Measurements from ENCODE around the gene UNC119B.

The UNC119B gene

DNA sequence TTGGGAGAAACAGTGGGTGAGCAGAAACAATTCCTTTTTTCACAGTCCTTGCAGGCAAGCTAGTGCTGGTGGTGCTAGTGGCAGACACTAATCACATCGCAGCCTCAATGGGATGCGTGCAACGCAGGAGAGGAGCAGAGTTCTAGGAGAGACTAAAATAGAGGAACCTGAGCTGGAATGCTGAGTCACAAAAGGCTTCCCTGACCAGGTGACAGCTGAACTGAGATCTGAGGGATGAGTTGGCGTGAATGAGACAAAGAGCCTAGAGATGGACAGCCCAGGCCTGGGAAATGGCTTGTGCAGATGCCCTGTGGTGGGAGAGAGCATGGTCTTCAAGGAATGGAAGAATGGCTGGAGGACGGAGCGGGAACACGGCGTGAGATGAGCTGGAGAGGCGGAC, 41.1 kb downstream of the UNC119B start:
- TF ChIP-seq, protein P1, sequence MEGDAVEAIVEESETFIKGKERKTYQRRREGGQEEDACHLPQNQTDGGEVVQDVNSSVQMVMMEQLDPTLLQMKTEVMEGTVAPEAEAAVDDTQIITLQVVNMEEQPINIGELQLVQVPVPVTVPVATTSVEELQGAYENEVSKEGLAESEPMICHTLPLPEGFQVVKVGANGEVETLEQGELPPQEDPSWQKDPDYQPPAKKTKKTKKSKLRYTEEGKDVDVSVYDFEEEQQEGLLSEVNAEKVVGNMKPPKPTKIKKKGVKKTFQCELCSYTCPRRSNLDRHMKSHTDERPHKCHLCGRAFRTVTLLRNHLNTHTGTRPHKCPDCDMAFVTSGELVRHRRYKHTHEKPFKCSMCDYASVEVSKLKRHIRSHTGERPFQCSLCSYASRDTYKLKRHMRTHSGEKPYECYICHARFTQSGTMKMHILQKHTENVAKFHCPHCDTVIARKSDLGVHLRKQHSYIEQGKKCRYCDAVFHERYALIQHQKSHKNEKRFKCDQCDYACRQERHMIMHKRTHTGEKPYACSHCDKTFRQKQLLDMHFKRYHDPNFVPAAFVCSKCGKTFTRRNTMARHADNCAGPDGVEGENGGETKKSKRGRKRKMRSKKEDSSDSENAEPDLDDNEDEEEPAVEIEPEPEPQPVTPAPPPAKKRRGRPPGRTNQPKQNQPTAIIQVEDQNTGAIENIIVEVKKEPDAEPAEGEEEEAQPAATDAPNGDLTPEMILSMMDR (IDR thresholded peaks at IDR 0.05; ENCODE audit: control extremely low read depth, extremely low read depth, low read depth, missing control alignments), result no peak
- POLR2A ChIA-PET, result interaction anchor here (0.7 kb wide), 1 partner anchor 128 kb away, joined by 5 read pairs; no protein-coding TSS in a partner anchor
- CTCF ChIA-PET, result interaction anchor here (1.4 to 1.5 kb wide), 3 partner anchors 12 to 102 kb away, joined by 3 to 4 read pairs (median 4); no protein-coding TSS in a partner anchor
- DNase-seq (ENCODE audit: extremely low spot score), result no peak

DNA sequence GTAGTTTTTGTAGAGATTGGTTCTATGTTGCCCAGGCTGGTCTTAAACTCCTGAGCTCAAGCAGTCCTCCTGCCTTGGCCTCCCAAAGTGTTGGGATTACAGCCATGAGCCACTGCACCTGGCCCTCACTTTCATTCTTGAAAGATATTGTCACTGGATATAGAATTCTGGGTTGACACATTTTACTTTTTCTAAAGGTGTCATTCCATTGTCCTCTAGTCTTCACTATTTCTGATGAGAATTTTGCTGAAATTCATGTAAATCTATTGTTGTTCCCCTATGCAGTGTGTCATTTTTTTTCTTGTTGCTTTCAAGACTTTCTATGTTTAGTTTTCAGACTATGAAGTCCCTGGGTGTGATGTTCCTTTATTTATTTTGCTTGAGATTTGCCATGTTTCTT, 44.5 kb downstream of the UNC119B start:
- ChIA-PET POLR2A (interaction anchor here (0.7 kb wide), 1 partner anchor 271 kb away, joined by 5 read pairs; no protein-coding TSS in a partner anchor), CTCF (no interaction called here)
- TF ChIP-seq, protein P1 (IDR thresholded peaks at IDR 0.05; ENCODE audit: control extremely low read depth, extremely low read depth, low read depth, missing control alignments), result no peak
- DNase-seq (ENCODE audit: extremely low spot score), result no peak

DNA sequence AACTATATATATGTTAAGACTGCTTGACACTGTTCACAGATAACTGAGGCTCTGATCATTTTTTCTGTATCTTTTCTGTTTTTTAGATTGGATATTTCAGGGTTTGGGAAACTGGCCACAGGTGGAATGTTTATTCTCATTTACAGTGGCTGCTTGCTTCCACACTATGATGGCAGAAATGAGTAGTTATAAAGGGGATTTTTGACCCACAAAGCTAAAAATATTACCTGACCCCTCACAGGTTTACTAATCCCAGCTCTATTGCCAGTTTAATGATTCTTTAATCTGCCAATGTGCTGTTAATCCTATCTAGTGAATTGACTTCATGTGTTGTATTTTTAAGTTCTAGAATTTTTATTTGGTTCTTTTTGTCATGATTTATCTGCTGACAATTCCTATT, 45.0 kb downstream of the UNC119B start:
- CTCF ChIA-PET, result interaction anchor here (2.5 kb wide), 1 partner anchor 217 kb away, joined by 7 read pairs; no protein-coding TSS in a partner anchor
- TF ChIP-seq, protein P1 (IDR thresholded peaks at IDR 0.05; ENCODE audit: control extremely low read depth, extremely low read depth, low read depth, missing control alignments), result no peak
- no peak for DNase-seq (ENCODE audit: extremely low spot score)
- POLR2A ChIA-PET, result no interaction called here

DNA sequence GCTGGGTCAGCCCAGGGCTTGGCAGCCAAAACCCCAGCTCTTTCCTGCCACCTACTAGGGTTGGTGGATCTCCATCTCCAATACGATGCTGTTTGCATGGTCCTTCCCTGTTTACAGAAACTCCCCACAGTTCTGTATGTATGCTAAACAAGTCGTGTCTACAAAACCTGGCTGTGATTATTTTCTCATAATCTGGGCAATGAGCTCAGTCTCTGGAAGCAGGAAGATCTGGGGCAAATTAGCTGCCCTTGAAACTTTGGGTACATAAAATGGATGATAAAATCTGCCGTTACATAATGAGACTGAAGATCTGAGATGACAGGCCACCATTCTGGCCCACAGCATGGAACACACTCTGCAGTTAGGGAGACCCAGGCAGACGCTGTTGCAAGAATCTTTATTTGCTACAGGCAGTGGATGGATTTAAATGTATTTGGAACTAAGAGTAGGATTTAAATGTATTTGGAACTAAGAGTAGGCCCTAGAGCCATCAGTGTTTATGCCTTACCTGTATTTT, 47.0 kb downstream of the UNC119B start:
- ChIA-PET POLR2A (no interaction called here), CTCF (interaction anchor here (0.9 to 2.5 kb wide), 6 partner anchors 9 to 302 kb away, joined by 3 to 7 read pairs (median 4); no protein-coding TSS in a partner anchor)
- no peak for DNase-seq (ENCODE audit: extremely low spot score)
- TF ChIP-seq, protein P1 (IDR thresholded peaks at IDR 0.05; ENCODE audit: control extremely low read depth, extremely low read depth, low read depth, missing control alignments), result no peak

DNA sequence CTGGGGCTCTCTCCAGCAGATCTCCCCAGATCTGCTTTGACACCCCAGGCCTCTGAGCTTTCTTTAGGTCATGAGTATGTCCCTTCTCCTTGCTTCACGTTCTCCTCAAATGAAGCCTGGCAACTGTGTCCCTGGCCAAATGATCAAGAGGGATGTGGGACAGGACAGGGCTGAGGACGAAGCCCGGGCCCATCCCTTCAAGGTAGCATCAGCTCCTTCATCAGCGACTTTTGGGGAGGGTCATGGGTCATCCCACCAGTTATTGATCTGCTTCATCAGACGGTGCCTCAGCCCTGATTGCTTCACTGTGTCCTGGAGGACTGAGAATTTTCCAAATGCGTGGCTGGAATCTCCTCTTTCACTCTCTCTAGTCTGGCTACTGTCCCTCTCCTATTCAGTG, 47.7 kb downstream of the UNC119B start:
- no peak for DNase-seq (ENCODE audit: extremely low spot score)
- CTCF ChIA-PET, result interaction anchor here (0.9 to 2.0 kb wide), 5 partner anchors 8 to 301 kb away, joined by 3 to 5 read pairs (median 3); no protein-coding TSS in a partner anchor
- TF ChIP-seq, protein P1 (IDR thresholded peaks at IDR 0.05; ENCODE audit: control extremely low read depth, extremely low read depth, low read depth, missing control alignments), result no peak
- POLR2A ChIA-PET, result no interaction called here

DNA sequence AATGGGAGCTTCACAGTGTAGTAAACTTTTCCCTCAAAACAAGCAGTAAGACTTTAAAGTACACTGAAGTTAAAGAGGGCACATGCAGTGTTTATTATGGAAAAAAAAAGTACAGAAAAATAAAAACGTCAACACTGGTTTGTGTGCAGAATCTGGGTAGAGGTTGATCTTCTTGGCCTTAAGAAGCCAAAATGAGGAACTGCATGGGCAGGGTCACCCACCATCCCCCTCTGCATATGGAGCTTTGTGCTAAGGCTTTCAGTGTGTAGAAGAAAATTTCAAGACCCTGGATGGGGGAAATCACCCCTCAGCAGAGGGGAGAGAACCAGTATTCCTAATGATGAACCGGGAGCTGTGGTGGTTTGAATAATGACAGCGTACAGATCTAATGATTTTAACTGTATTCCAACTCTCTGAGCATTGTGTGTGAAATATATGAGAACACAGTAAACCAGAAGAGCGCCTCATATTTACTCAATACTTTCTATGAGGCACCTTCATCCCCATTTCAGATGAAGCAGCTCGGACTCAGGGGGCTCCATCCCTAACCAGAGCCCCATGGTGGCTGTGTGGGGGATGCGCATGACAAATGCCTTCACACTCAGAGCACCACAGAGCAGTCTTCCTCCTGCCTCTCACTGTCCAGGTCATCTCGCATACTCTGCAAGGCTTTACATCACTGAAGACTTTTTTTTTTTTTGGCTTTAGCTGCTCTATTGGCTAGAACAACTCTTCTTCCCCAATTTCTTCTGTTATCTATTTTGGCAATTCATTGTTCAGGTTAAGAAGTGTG, 48.7 kb downstream of the UNC119B start:
- ChIA-PET CTCF (interaction anchor here (2.0 kb wide), 1 partner anchor 112 kb away, joined by 5 read pairs; no protein-coding TSS in a partner anchor), POLR2A (no interaction called here)
- TF ChIP-seq, protein P1 (IDR thresholded peaks at IDR 0.05; ENCODE audit: control extremely low read depth, extremely low read depth, low read depth, missing control alignments), result no peak
- no peak for DNase-seq (ENCODE audit: extremely low spot score)
